Measurements from ENCODE around the gene CMSS1.

GRCh38 chr3:100024520-100025303 lies 207.1 kb downstream of the CMSS1 start:
- TF ChIP-seq FOXK2 (IDR thresholded peaks at IDR 0.05) (no peak), HDGF (IDR thresholded peaks at IDR 0.05; ENCODE audit: borderline replicate concordance) (no peak), SUZ12 (IDR thresholded peaks at IDR 0.05) (no peak), ELF4 (IDR thresholded peaks at IDR 0.05) (no peak), SP1 (IDR thresholded peaks at IDR 0.05) (no peak), TARDBP (IDR thresholded peaks at IDR 0.05) (no peak), PKNOX1 (IDR thresholded peaks at IDR 0.05) (no peak), L3MBTL2 (conservative IDR thresholded peaks at IDR 0.05) (no peak), NFRKB (IDR thresholded peaks at IDR 0.05) (no peak), FOXM1 (IDR thresholded peaks at IDR 0.05; ENCODE audit: borderline replicate concordance) (no peak), FOXA1 (IDR thresholded peaks at IDR 0.05) (no peak)
